SK-N-MC (cell line): Measurements from ENCODE around the gene EPB41L4B.
"Not testable (repeated sequence)": the region's sequence is repeated elsewhere in the genome, so short reads cannot be mapped to it uniquely, and the experiment has no call there.

ENCODE experiments used
- DNase-seq: peaks from one replicate; pipeline ENCODE4 v3.0.0-alpha.2; 2011; ENCODE audit warnings: low read depth, low spot score
- H3K27ac ChIP-seq: fragments of 200-600 bp; sonication (generic); 2 replicates; pipeline ENCODE4 v1.5.1; 2016; ENCODE audit warnings: mixed run types
- H3K36me3 ChIP-seq: fragments of 200-600 bp; sonication (generic); 2 replicates; pipeline ENCODE4 v1.6.1; 2017; ENCODE audit warnings: antibody characterized with exemption, low read length, mixed read lengths; ENCODE audit not compliant: insufficient read depth
- H3K4me3 ChIP-seq: fragments of 200-600 bp; sonication (generic); 2 replicates; pipeline ENCODE4 v1.5.1; 2016
- H3K9ac ChIP-seq: fragments of 200-600 bp; sonication (generic); 2 replicates; pipeline ENCODE4 v1.8.0; 2017; ENCODE audit warnings: mixed run types, mixed read lengths; ENCODE audit not compliant: insufficient read length
- H3K9me3 ChIP-seq: fragments of 200-600 bp; sonication (generic); 2 replicates; pipeline ENCODE4 v1.6.1; 2017; ENCODE audit warnings: low read depth, mild to moderate bottlenecking, antibody characterized with exemption, low read length, moderate library complexity, mixed read lengths
- EZH2 ChIP-seq: fragments of 200-600 bp; sonication (generic); IDR thresholded peaks from one replicate; pipeline ENCODE4 v1.6.1; 2017; ENCODE audit warnings: antibody characterized with exemption
- FOXP2 ChIP-seq: optimal IDR thresholded peaks from 2 replicates; pipeline ENCODE3; 2011; ENCODE audit warnings: mild to moderate bottlenecking, moderate library complexity; ENCODE audit not compliant: insufficient read depth; ENCODE audit errors: extremely low read length, control extremely low read depth
- POLR2AphosphoS5 ChIP-seq: IDR thresholded peaks from 2 replicates; pipeline ENCODE4 v1.6.1; 2012; ENCODE audit warnings: mild to moderate bottlenecking, low read depth, low read length, borderline replicate concordance

EPB41L4B gene

GRCh38 chr9:109228093-109228642 lies 92.7 kb downstream of the EPB41L4B start:
- Histone ChIP-seq H3K36me3 (no peaks in the 10 kb centered on the region), H3K27ac (no peak overlapping the region), H3K9ac (no peak overlapping the region), H3K9me3 (no peaks in the 10 kb centered on the region), H3K4me3 (no peak overlapping the region)
- TF ChIP-seq EZH2, result no peak
- DNase-seq, result no peak

GRCh38 chr9:109225629-109226028 lies 95.2 kb downstream of the EPB41L4B start:
- Histone ChIP-seq H3K9ac (no peak overlapping the region), H3K4me3 (no peak overlapping the region), H3K27ac (no peak overlapping the region), H3K9me3 (no peaks in the 10 kb centered on the region), H3K36me3 (no peaks in the 10 kb centered on the region)
- no peak for TF ChIP-seq EZH2
- no peak for TF ChIP-seq POLR2AphosphoS5
- no peak for TF ChIP-seq FOXP2
- DNase-seq, result no peak

- no peak overlapping the region for H3K9ac ChIP-seq
- no peaks in the 10 kb centered on the region for H3K9me3 ChIP-seq
- no peak overlapping the region for H3K4me3 ChIP-seq
- no peak overlapping the region for H3K27ac ChIP-seq
- TF ChIP-seq POLR2AphosphoS5, result no peak
- no peak for TF ChIP-seq FOXP2
- no peak for TF ChIP-seq EZH2
- no peaks in the 10 kb centered on the region for H3K36me3 ChIP-seq
- DNase-seq, result no peak
Observed at GRCh38 chr9:109224751-109225150, 96.1 kb downstream of the EPB41L4B start.

- not testable (repeated sequence) for DNase-seq, H3K9me3 ChIP-seq, H3K27ac ChIP-seq, H3K4me3 ChIP-seq, H3K9ac ChIP-seq, H3K36me3 ChIP-seq
Observed at GRCh38 chr9:109218242-109218641, 102.6 kb downstream of the EPB41L4B start.

GRCh38 chr9:109214414-109214813 lies 106.4 kb downstream of the EPB41L4B start:
- H3K9ac ChIP-seq, result no peak overlapping the region
- H3K4me3 ChIP-seq, result no peak overlapping the region
- DNase-seq, result no peak
- no peaks in the 10 kb centered on the region for H3K9me3 ChIP-seq
- TF ChIP-seq EZH2 (no peak), FOXP2 (no peak), POLR2AphosphoS5 (no peak)
- H3K27ac ChIP-seq, result no peak overlapping the region
- no peaks in the 10 kb centered on the region for H3K36me3 ChIP-seq

GRCh38 chr9:109213285-109214121 lies 107.4 kb downstream of the EPB41L4B start:
- no peak overlapping the region for H3K27ac ChIP-seq

GRCh38 chr9:109212768-109213167 lies 108.1 kb downstream of the EPB41L4B start:
- H3K4me3 ChIP-seq, result no peak overlapping the region
- H3K9ac ChIP-seq, result no peak overlapping the region
- no peaks in the 10 kb centered on the region for H3K36me3 ChIP-seq
- TF ChIP-seq POLR2AphosphoS5, result no peak
- TF ChIP-seq FOXP2, result no peak
- TF ChIP-seq EZH2, result no peak
- no peak for DNase-seq
- H3K27ac ChIP-seq, result no peak overlapping the region
- H3K9me3 ChIP-seq, result no peaks in the 10 kb centered on the region

More at GRCh38 chr9:109213285-109214121, 107.4 kb downstream of the EPB41L4B start:
- no peak overlapping the region for H3K4me3 ChIP-seq
- no peaks in the 10 kb centered on the region for H3K36me3 ChIP-seq
- TF ChIP-seq POLR2AphosphoS5, result no peak
- TF ChIP-seq FOXP2, result no peak
- TF ChIP-seq EZH2, result no peak
- DNase-seq, result no peak
- no peaks in the 10 kb centered on the region for H3K9me3 ChIP-seq
- no peak overlapping the region for H3K9ac ChIP-seq

GRCh38 chr9:109206670-109207069 lies 114.2 kb downstream of the EPB41L4B start:
- H3K4me3 ChIP-seq, result no peak overlapping the region
- TF ChIP-seq FOXP2 (no peak), EZH2 (no peak), POLR2AphosphoS5 (no peak)
- H3K9me3 ChIP-seq, result no peaks in the 10 kb centered on the region
- no peak overlapping the region for H3K9ac ChIP-seq
- no peak for DNase-seq
- no peak overlapping the region for H3K27ac ChIP-seq
- no peaks in the 10 kb centered on the region for H3K36me3 ChIP-seq

GRCh38 chr9:109205526-109205925 lies 115.3 kb downstream of the EPB41L4B start:
- Histone ChIP-seq H3K4me3 (no peak overlapping the region), H3K27ac (no peak overlapping the region), H3K9me3 (no peaks in the 10 kb centered on the region), H3K9ac (no peak overlapping the region), H3K36me3 (no peaks in the 10 kb centered on the region)
- DNase-seq, result no peak
- TF ChIP-seq POLR2AphosphoS5, result no peak
- TF ChIP-seq EZH2, result no peak
- no peak for TF ChIP-seq FOXP2
